ENCODE data around the gene SLC44A1.

SLC44A1 gene

DNA sequence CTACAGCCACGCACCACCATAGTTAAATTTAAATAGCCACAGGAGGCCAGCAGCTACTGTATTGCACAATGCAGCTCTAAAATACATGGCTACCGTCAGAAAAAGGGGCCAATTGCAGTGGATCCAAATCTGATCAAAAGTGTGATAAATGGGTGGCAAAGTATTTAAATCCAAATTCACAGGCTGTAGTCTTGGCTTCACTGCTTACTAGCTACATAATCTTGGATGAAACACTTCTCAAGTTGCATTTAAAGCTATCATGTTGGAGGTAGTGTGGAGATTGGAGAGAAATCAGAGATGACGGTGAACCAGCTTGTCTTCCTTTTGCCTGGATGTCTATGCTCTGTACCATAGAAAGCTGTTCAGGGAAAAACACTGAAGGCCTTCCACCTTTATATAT lies 24.0 kb upstream of the SLC44A1 start:
- no peak overlapping the region for H3K9ac ChIP-seq (ENCODE audit: low read length)
- H3K9me3 ChIP-seq (ENCODE audit: low read length), result peaks cover 13% of the 10 kb centered on the region
- H3K27ac ChIP-seq (ENCODE audit: low read depth, low read length), result no peak overlapping the region
- no peaks in the 10 kb centered on the region for H3K27me3 ChIP-seq (ENCODE audit: control insufficient read depth in 1 of 2, insufficient read depth in 2 of 2, low read length in 2 of 2)
- no peaks in the 10 kb centered on the region for H3K4me1 ChIP-seq (ENCODE audit: insufficient read depth, low read length)
- no peak overlapping the region for H3K4me3 ChIP-seq (ENCODE audit: low read depth in 1 of 2, low read length in 2 of 2)
- no peaks in the 10 kb centered on the region for H3K36me3 ChIP-seq (ENCODE audit: insufficient read depth, low read length)

DNA sequence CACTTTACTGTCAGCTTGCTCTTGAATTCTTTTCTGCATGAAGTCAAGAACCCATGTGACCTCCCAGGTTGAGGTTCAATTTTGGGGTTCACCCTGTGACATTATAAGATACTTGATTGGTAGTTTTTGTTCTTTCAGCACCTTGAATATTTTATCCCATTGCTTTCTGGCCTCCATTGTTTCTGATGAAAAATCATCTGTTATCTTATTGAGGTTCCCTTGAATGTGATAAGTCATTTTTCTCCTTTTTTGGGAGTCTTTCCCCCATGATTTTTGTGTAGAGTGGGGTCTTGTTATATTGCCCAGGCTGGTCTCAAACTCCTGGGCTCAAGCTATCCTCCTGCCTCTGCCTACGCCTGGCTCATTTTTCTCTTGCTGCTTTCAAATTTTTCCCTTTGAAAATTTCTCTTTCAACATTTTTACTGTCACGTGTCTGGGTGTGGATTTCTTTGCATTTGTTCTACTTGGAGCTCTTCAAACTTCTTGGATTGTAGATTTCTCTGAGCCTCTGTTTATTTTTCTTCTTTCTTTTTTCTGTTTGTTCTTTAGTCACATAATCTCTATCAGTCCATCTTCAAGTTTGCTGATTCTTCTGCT lies 20.8 kb upstream of the SLC44A1 start:
- Histone ChIP-seq H3K9me3 (ENCODE audit: low read length) (peaks cover 13% of the 10 kb centered on the region), H3K27me3 (ENCODE audit: control insufficient read depth in 1 of 2, insufficient read depth in 2 of 2, low read length in 2 of 2) (no peaks in the 10 kb centered on the region), H3K36me3 (ENCODE audit: insufficient read depth, low read length) (no peaks in the 10 kb centered on the region), H3K4me3 (ENCODE audit: low read depth in 1 of 2, low read length in 2 of 2) (no peak overlapping the region), H3K9ac (ENCODE audit: low read length) (no peak overlapping the region), H3K27ac (ENCODE audit: low read depth, low read length) (no peak overlapping the region), H3K4me1 (ENCODE audit: insufficient read depth, low read length) (peaks cover 3% of the 10 kb centered on the region)

DNA sequence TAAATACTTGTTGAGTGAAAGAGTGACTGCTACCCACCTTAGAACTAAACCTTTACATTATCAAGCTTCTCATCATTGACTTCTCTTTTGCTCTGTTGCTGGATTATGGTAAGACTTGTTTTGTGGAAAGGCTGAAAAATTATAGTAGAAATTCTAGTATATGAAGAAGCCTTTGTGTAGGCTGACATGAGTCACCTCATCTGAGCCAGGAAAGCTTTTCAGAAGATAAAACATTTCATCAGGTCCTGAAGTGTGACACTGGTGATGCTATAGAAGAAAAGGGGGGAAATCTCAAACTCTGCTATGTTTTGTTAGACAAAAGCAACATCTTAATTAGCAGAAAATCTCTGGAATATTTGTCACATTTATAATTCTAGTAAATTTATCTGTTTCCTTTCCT lies 18.4 kb upstream of the SLC44A1 start:
- no peak overlapping the region for H3K27ac ChIP-seq (ENCODE audit: low read depth, low read length)
- H3K36me3 ChIP-seq (ENCODE audit: insufficient read depth, low read length), result no peaks in the 10 kb centered on the region
- H3K9me3 ChIP-seq (ENCODE audit: low read length), result peaks cover 13% of the 10 kb centered on the region
- H3K4me1 ChIP-seq (ENCODE audit: insufficient read depth, low read length), result peaks cover 4% of the 10 kb centered on the region
- no peak overlapping the region for H3K9ac ChIP-seq (ENCODE audit: low read length)
- H3K27me3 ChIP-seq (ENCODE audit: control insufficient read depth in 1 of 2, insufficient read depth in 2 of 2, low read length in 2 of 2), result no peaks in the 10 kb centered on the region
- H3K4me3 ChIP-seq (ENCODE audit: low read depth in 1 of 2, low read length in 2 of 2), result no peak overlapping the region

DNA sequence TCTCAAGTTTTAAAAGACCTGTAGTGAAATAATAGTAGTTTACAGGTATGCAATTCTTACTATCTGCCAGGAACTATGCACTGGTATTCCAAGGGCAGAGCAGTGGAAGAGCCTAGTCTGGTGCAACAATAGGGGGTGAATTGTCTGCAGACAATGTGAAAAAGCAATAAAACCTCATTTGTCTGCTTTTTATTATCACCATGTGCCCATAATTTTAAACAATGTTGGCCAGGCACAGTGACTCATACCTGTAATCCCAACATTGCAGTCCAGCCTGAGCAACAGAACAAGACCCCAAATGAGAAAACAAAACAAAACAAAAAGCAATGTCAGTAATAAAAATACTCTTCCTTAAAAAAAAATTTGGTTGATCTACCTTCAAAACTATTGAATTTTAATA lies 12.2 kb upstream of the SLC44A1 start:
- H3K9me3 ChIP-seq (ENCODE audit: low read length), result no peaks in the 10 kb centered on the region
- peaks cover 4% of the 10 kb centered on the region for H3K4me1 ChIP-seq (ENCODE audit: insufficient read depth, low read length)
- no peak overlapping the region for H3K9ac ChIP-seq (ENCODE audit: low read length)
- H3K36me3 ChIP-seq (ENCODE audit: insufficient read depth, low read length), result no peaks in the 10 kb centered on the region
- no peak overlapping the region for H3K27ac ChIP-seq (ENCODE audit: low read depth, low read length)
- H3K27me3 ChIP-seq (ENCODE audit: control insufficient read depth in 1 of 2, insufficient read depth in 2 of 2, low read length in 2 of 2), result no peaks in the 10 kb centered on the region
- no peak overlapping the region for H3K4me3 ChIP-seq (ENCODE audit: low read depth in 1 of 2, low read length in 2 of 2)

DNA sequence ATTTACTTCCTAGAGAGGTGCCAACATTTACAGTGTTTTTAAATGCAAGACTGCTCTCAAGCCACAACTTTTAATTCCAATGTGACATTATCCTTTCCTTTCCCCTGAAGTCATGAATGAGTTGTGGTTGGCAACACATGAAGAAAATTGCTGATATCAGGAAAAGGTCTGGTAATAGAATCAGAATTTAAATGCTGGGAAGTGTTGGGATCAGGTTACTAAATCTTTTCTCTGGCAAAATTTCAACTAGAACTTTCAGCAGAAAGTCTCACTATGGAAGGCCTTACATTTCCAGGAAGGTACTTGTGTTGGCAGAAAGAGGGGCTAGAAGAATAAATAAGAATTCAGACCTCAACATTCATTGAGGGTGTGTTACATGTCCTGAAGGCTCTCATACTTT lies 10.6 kb upstream of the SLC44A1 start:
- no peaks in the 10 kb centered on the region for H3K36me3 ChIP-seq (ENCODE audit: insufficient read depth, low read length)
- H3K27me3 ChIP-seq (ENCODE audit: control insufficient read depth in 1 of 2, insufficient read depth in 2 of 2, low read length in 2 of 2), result no peaks in the 10 kb centered on the region

DNA sequence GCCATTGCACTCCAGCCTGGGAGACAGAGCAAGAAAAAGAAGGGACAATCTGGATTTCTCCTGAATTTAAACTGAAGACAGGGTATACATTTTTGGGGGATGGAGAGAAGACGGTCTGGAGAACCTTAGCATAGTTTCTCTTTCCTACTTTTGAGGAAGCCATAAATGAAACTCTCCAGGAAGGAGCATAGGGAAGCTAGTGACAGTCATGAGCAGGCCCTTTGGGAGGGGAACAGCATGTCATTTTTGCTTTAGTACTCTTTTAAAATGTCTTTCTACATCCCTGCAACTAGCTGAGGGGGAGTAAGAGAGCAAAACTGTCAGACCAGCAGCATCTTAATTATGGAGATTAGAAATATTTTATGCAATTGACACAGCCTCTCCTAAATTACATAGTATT lies 8.2 kb upstream of the SLC44A1 start:
- no peak overlapping the region for H3K27ac ChIP-seq (ENCODE audit: low read depth, low read length)
- H3K36me3 ChIP-seq (ENCODE audit: insufficient read depth, low read length), result no peaks in the 10 kb centered on the region
- no peak overlapping the region for H3K4me3 ChIP-seq (ENCODE audit: low read depth in 1 of 2, low read length in 2 of 2)
- no peaks in the 10 kb centered on the region for H3K4me1 ChIP-seq (ENCODE audit: insufficient read depth, low read length)
- H3K9ac ChIP-seq (ENCODE audit: low read length), result no peak overlapping the region
- no peaks in the 10 kb centered on the region for H3K27me3 ChIP-seq (ENCODE audit: control insufficient read depth in 1 of 2, insufficient read depth in 2 of 2, low read length in 2 of 2)
- H3K9me3 ChIP-seq (ENCODE audit: low read length), result no peaks in the 10 kb centered on the region

More for the DNA sequence above, 10.6 kb upstream of the SLC44A1 start:
- Histone ChIP-seq H3K4me1 (ENCODE audit: insufficient read depth, low read length) (no peaks in the 10 kb centered on the region), H3K27ac (ENCODE audit: low read depth, low read length) (no peak overlapping the region), H3K9ac (ENCODE audit: low read length) (no peak overlapping the region), H3K9me3 (ENCODE audit: low read length) (no peaks in the 10 kb centered on the region), H3K4me3 (ENCODE audit: low read depth in 1 of 2, low read length in 2 of 2) (no peak overlapping the region)

DNA sequence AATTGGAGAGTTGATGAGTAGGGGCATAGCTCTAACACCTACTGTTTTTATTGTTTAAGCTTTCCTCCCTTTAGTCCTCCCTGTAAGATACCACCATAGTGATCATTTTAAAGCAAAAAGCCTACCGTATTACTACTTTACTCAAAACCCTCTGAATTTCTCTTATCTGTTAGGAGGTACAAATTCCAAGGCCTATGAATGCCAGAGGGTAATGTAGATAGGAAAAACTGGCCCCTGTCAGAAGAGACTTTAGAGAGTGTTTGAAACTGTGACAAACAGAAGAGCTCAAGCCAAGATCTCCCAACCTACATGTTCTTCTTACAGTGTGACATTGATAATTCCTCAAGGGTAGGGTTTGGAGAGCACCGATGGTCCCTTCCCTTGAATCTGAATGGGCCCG lies 7.2 kb upstream of the SLC44A1 start:
- no peaks in the 10 kb centered on the region for H3K9me3 ChIP-seq (ENCODE audit: low read length)
- no peak overlapping the region for H3K4me3 ChIP-seq (ENCODE audit: low read depth in 1 of 2, low read length in 2 of 2)
- no peaks in the 10 kb centered on the region for H3K4me1 ChIP-seq (ENCODE audit: insufficient read depth, low read length)
- H3K27me3 ChIP-seq (ENCODE audit: control insufficient read depth in 1 of 2, insufficient read depth in 2 of 2, low read length in 2 of 2), result no peaks in the 10 kb centered on the region
- no peak overlapping the region for H3K27ac ChIP-seq (ENCODE audit: low read depth, low read length)
- no peak overlapping the region for H3K9ac ChIP-seq (ENCODE audit: low read length)
- H3K36me3 ChIP-seq (ENCODE audit: insufficient read depth, low read length), result no peaks in the 10 kb centered on the region

DNA sequence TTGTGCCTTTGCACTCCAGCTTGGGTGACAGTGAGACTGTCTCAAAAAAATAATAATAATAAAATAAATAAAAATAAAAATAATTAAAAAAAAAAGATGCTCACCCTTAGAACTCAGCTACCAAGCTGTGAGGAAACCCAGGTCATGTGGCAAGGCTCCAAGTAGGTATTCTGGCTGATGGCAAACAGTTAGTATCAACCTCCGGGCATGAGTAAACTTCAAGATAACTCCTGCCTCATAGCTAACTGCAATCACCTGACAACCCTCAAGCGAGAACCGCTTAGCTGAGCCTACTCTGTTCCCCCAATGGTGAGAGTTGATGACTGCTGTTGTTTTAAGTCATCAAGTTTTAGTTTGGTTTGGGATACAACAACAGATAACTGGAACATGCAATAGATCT lies 6.1 kb upstream of the SLC44A1 start:
- H3K27ac ChIP-seq (ENCODE audit: low read depth, low read length), result no peak overlapping the region
- no peaks in the 10 kb centered on the region for H3K36me3 ChIP-seq (ENCODE audit: insufficient read depth, low read length)
- no peak overlapping the region for H3K4me3 ChIP-seq (ENCODE audit: low read depth in 1 of 2, low read length in 2 of 2)
- H3K27me3 ChIP-seq (ENCODE audit: control insufficient read depth in 1 of 2, insufficient read depth in 2 of 2, low read length in 2 of 2), result no peaks in the 10 kb centered on the region
- no peak overlapping the region for H3K9ac ChIP-seq (ENCODE audit: low read length)
- no peaks in the 10 kb centered on the region for H3K9me3 ChIP-seq (ENCODE audit: low read length)
- H3K4me1 ChIP-seq (ENCODE audit: insufficient read depth, low read length), result no peaks in the 10 kb centered on the region

DNA sequence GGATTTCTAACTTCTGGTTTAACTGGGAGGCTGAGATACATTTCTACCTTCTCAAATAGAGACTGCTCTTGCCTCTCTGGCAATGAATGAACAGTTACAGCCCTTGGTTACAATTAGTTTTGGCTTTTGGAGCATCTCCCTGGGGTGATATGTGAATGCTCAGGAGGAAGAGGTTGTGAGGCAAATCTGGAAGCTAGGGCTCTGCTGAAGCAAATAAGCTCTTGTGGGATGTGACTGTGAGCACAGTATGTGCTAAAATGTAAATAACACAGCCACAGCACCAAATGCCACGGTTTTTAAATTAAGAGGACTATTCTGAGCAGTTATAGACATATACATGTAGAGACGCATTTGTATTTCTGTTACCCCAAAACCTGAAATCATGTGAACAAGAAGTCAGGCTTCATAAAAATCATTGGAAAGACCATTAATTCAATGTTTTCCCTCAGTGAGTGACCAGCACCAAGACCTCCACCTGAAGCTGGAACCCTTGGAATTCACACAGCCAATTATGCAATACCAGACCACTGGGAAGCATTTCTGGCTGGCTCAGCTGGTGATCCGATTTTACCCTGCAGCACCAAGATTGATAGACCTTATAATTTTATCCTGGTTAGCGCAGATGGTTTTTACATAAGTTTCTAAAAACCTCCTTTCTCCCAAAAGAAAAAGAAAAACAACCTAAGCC lies 3.0 kb upstream of the SLC44A1 start:
- Histone ChIP-seq H3K9ac (ENCODE audit: low read length) (no peak overlapping the region), H3K36me3 (ENCODE audit: insufficient read depth, low read length) (no peaks in the 10 kb centered on the region), H3K27ac (ENCODE audit: low read depth, low read length) (no peak overlapping the region), H3K27me3 (ENCODE audit: control insufficient read depth in 1 of 2, insufficient read depth in 2 of 2, low read length in 2 of 2) (no peaks in the 10 kb centered on the region), H3K4me3 (ENCODE audit: low read depth in 1 of 2, low read length in 2 of 2) (no peak overlapping the region), H3K9me3 (ENCODE audit: low read length) (no peaks in the 10 kb centered on the region), H3K4me1 (ENCODE audit: insufficient read depth, low read length) (peaks cover 14% of the 10 kb centered on the region)

DNA sequence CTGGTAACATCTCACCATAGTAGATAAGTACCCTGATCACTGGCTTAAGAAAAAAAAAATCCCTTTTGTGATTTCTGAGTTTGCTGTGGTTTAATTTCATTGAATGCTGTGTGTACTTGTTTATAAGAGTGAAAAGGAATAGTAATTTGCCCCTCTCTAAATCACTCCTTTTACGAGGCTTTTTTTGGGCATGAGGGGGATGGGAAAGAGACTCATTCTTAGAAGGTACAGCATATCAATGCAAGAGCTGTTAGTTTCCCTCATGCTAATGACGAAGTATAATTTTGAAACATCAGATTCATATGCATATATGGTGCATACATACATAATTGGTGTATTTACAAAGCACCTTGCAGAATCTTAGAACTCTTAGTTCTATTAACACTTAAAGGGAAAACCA lies 2.4 kb upstream of the SLC44A1 start:
- Histone ChIP-seq H3K9ac (ENCODE audit: low read length) (no peak overlapping the region), H3K4me1 (ENCODE audit: insufficient read depth, low read length) (peaks cover 16% of the 10 kb centered on the region), H3K36me3 (ENCODE audit: insufficient read depth, low read length) (no peaks in the 10 kb centered on the region), H3K27me3 (ENCODE audit: control insufficient read depth in 1 of 2, insufficient read depth in 2 of 2, low read length in 2 of 2) (no peaks in the 10 kb centered on the region), H3K4me3 (ENCODE audit: low read depth in 1 of 2, low read length in 2 of 2) (no peak overlapping the region), H3K27ac (ENCODE audit: low read depth, low read length) (no peak overlapping the region), H3K9me3 (ENCODE audit: low read length) (no peaks in the 10 kb centered on the region)

DNA sequence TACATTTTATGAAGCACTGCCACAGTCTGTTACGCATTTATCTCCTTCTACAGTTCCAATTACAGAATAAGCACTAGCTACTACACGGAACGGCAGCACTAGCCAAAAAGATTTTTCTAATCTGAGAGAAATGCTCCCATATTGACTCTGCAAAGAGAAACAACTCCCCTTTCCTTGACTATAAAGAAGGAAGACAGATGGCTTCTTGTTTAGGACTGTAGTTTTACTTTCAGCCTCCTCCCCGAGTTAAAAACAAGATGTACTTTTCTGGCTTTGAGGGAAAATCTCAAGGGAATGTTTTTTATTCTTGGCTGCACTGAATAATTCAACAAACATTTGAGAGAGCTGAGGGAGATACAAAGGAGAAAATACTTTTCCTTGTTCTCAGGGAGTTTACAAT lies 1.9 kb upstream of the SLC44A1 start:
- H3K27me3 ChIP-seq (ENCODE audit: control insufficient read depth in 1 of 2, insufficient read depth in 2 of 2, low read length in 2 of 2), result no peaks in the 10 kb centered on the region
- no peak overlapping the region for H3K9ac ChIP-seq (ENCODE audit: low read length)
- peaks cover 16% of the 10 kb centered on the region for H3K4me1 ChIP-seq (ENCODE audit: insufficient read depth, low read length)
- no peaks in the 10 kb centered on the region for H3K36me3 ChIP-seq (ENCODE audit: insufficient read depth, low read length)
- no peak overlapping the region for H3K27ac ChIP-seq (ENCODE audit: low read depth, low read length)
- no peak overlapping the region for H3K4me3 ChIP-seq (ENCODE audit: low read depth in 1 of 2, low read length in 2 of 2)
- H3K9me3 ChIP-seq (ENCODE audit: low read length), result no peaks in the 10 kb centered on the region

DNA sequence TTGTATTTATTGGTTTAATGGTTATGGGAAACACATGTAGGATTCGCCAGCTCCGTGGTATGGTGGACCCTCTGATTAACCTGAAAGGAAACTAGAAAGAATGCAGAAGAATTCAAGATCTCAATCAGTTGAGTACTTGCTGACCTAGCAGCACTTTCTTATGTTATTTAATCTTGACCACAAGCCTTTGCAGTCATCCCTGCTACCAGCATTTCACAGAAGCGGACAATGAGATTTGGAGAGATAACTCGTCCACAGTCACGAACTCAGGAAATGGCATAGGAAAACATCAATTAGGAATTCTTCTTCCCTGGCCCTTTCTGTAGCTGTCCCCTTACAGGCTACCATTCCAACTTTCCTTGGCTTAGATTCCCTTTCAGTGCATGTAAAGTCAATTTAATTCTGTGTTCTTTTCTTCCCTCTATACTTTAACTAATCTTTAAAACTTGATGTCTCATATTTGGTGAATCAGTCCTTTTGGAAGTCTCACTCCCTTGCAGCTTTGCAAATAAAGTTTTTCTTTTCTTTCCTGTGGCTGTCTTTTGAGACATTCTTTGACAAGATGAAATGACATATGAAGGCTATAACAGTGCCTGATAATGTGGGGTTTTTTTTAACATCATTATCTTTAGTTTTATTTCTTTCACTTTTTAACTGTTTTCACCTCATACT lies 1.3 kb upstream of the SLC44A1 start:
- peak overlapping the region; percentile 91 for H3K27ac ChIP-seq (ENCODE audit: low read depth, low read length)
- no peak overlapping the region for H3K9ac ChIP-seq (ENCODE audit: low read length)
- H3K9me3 ChIP-seq (ENCODE audit: low read length), result no peaks in the 10 kb centered on the region
- H3K4me3 ChIP-seq (ENCODE audit: low read depth in 1 of 2, low read length in 2 of 2), result no peak overlapping the region
- peaks cover 21% of the 10 kb centered on the region for H3K4me1 ChIP-seq (ENCODE audit: insufficient read depth, low read length)
- no peaks in the 10 kb centered on the region for H3K36me3 ChIP-seq (ENCODE audit: insufficient read depth, low read length)
- H3K27me3 ChIP-seq (ENCODE audit: control insufficient read depth in 1 of 2, insufficient read depth in 2 of 2, low read length in 2 of 2), result no peaks in the 10 kb centered on the region
